SK-N-SH treated with all-trans-retinoic acid at 6 μM for 48 hours (cell line): ENCODE results near the gene SH3BGRL2.

Experiments used
- ATAC-seq: fragments of 200-7000 bp; cut with Tn5 transposase; 3 replicates; pipeline ENCODE4 v1.9.1; 2020; ENCODE audit warnings: mild to moderate bottlenecking, moderate library complexity
- ARNTL ChIP-seq: fragments of 450-650 bp; formaldehyde crosslinking; IDR thresholded peaks from 2 replicates; pipeline ENCODE4 v1.5.0; 2020; ENCODE audit warnings: low read depth, mild to moderate bottlenecking, moderate library complexity, borderline replicate concordance
- BACH2 ChIP-seq: fragments of 250-450 bp; sonication (Bioruptor Pico); IDR thresholded peaks from 2 replicates; pipeline ENCODE4 v1.9.0; 2021; ENCODE audit warnings: mild to moderate bottlenecking, borderline replicate concordance
- CSDC2 ChIP-seq: fragments of 250-450 bp; sonication (Bioruptor Pico); IDR thresholded peaks from 2 replicates; pipeline ENCODE4 v1.5.0; 2020; ENCODE audit warnings: mild to moderate bottlenecking, moderate library complexity
- CSRNP3 ChIP-seq: fragments of 250-450 bp; sonication (Bioruptor Pico); IDR thresholded peaks from 2 replicates; pipeline ENCODE4 v1.5.1; 2021; ENCODE audit warnings: mild to moderate bottlenecking, moderate library complexity
- ESRRG ChIP-seq: fragments of 250-450 bp; sonication (Bioruptor Pico); IDR thresholded peaks from 2 replicates; pipeline ENCODE4 v1.6.1; 2021; ENCODE audit warnings: mild to moderate bottlenecking
- GLIS3 ChIP-seq: fragments of 250-450 bp; sonication (Bioruptor Pico); IDR thresholded peaks from 2 replicates; pipeline ENCODE4 v1.5.0; 2020; ENCODE audit warnings: mild to moderate bottlenecking, moderate library complexity
- ISL1 ChIP-seq: fragments of 250-450 bp; sonication (Bioruptor Pico); IDR thresholded peaks from 2 replicates; pipeline ENCODE4 v2.1.2; 2022; ENCODE audit warnings: mild to moderate bottlenecking, moderate library complexity
- OSR1 ChIP-seq: fragments of 250-450 bp; sonication (Bioruptor Pico); IDR thresholded peaks from 2 replicates; pipeline ENCODE4 v1.8.0; 2022; ENCODE audit warnings: moderate library complexity, mild to moderate bottlenecking, inconsistent platforms
- POU6F1 ChIP-seq: fragments of 250-450 bp; sonication (Bioruptor Pico); IDR thresholded peaks from 2 replicates; pipeline ENCODE4 v1.8.0; 2021; ENCODE audit warnings: low read depth, mild to moderate bottlenecking, moderate library complexity, borderline replicate concordance
- PPARA ChIP-seq: fragments of 250-450 bp; sonication (Bioruptor Pico); IDR thresholded peaks from 2 replicates; pipeline ENCODE4 v1.5.0; 2020; ENCODE audit warnings: mild to moderate bottlenecking, borderline replicate concordance
- RARB ChIP-seq: fragments of 250-450 bp; sonication (Bioruptor Pico); IDR thresholded peaks from 2 replicates; pipeline ENCODE4 v1.8.0; 2021; ENCODE audit warnings: mild to moderate bottlenecking, moderate library complexity
- TCF4 ChIP-seq: fragments of 250-450 bp; sonication (Bioruptor Pico); IDR thresholded peaks from 2 replicates; pipeline ENCODE4 v1.8.0; 2021; ENCODE audit warnings: mild to moderate bottlenecking, moderate library complexity, borderline replicate concordance
- TOX ChIP-seq: fragments of 250-450 bp; sonication (Bioruptor Pico); IDR thresholded peaks from 2 replicates; pipeline ENCODE4 v1.8.0; 2021; ENCODE audit warnings: mild to moderate bottlenecking, moderate library complexity, borderline replicate concordance
- TSHZ2 ChIP-seq: fragments of 250-450 bp; sonication (Bioruptor Pico); IDR thresholded peaks from 2 replicates; pipeline ENCODE4 v1.5.0; 2020; ENCODE audit warnings: mild to moderate bottlenecking, moderate library complexity
- ZC3H10 ChIP-seq: fragments of 250-450 bp; sonication (Bioruptor Pico); IDR thresholded peaks from 2 replicates; pipeline ENCODE4 v1.5.1; 2021; ENCODE audit warnings: mild to moderate bottlenecking, moderate library complexity
- ZFP3 ChIP-seq: fragments of 250-450 bp; sonication (Bioruptor Pico); IDR thresholded peaks from 2 replicates; pipeline ENCODE4 v1.5.0; 2020; ENCODE audit warnings: mild to moderate bottlenecking, moderate library complexity
- ZNF70 ChIP-seq: fragments of 450-650 bp; formaldehyde crosslinking; IDR thresholded peaks from 2 replicates; pipeline ENCODE4 v1.5.0; 2020; ENCODE audit warnings: mild to moderate bottlenecking, moderate library complexity
- TF ChIP-seq, protein P1 (sequence below): fragments of 250-450 bp; sonication (Bioruptor Pico); IDR thresholded peaks from 2 replicates; pipeline ENCODE4 v1.5.1; 2020; ENCODE audit warnings: low read depth, mild to moderate bottlenecking, moderate library complexity
- TF ChIP-seq, protein P2 (sequence below): fragments of 250-450 bp; sonication (Bioruptor Pico); IDR thresholded peaks from 2 replicates; pipeline ENCODE4 v1.8.0; 2020; ENCODE audit warnings: mild to moderate bottlenecking, moderate library complexity, borderline replicate concordance

The SH3BGRL2 gene

DNA sequence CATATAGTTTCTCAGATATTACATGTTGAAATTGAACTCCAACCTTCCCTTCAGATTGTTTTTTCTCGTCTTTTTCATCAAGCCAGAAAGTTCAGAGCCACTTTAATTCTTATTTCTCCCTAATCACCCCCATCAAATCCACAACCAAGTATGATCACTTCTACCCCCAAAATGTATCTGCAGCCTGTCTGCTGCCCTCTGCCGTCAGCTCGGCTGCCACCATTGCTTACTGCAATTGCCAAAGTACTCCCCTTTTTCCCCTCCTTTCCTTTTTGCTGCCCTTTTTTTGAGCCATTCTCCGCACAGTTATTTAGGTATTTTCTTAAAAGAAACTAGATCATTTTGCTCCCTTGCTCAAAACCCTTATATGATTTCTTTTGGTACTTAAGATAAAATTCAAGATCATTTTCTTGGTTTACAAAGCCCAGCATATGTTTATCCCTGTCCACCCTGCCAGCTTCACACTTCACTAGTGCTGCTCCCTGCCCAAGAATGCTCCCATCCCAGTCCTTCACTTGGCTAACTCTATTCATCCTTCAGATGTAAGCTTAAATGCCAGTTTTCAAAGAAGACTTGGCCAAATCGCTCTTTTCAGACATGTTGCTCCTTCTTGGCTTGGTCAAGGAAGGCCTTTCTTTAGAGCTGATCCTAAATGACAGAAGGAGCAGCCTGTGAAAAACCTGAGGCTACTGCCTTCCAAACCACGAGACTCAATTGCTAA is 63.7 kb downstream of the SH3BGRL2 start:
- no peak for ATAC-seq
- TF ChIP-seq PPARA: no peak

DNA sequence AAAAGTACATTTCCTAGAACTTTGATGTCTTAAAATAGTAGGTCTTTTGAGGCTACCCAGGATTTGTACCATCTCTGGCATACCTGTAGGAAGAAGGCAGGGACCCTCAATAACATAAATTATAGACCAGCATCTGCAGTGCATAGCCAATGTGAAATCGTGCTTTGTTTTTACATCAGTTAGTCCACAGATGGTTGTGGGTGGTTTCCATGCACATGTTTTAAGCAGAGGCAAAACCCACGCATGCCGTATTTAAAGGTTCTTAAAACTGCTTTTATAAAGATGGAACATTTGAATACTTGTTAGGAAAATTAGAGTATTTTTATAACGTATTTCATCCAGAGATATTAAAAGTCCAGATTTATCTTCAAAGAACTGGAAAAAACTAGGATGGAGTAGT is 66.3 kb downstream of the SH3BGRL2 start:
- no peak for TF ChIP-seq TCF4 (CRISPR knock-in tag)
- no peak for TF ChIP-seq ZC3H10
- TF ChIP-seq POU6F1: no peak
- TF ChIP-seq CSRNP3 (CRISPR knock-in tag): no peak
- no peak for TF ChIP-seq TOX (CRISPR knock-in tag)
- no peak for TF ChIP-seq ESRRG (CRISPR knock-in tag)
- TF ChIP-seq, protein P1, sequence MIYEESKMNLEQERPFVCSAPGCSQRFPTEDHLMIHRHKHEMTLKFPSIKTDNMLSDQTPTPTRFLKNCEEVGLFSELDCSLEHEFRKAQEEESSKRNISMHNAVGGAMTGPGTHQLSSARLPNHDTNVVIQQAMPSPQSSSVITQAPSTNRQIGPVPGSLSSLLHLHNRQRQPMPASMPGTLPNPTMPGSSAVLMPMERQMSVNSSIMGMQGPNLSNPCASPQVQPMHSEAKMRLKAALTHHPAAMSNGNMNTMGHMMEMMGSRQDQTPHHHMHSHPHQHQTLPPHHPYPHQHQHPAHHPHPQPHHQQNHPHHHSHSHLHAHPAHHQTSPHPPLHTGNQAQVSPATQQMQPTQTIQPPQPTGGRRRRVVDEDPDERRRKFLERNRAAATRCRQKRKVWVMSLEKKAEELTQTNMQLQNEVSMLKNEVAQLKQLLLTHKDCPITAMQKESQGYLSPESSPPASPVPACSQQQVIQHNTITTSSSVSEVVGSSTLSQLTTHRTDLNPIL: no peak
- TF ChIP-seq PPARA: no peak
- no peak for TF ChIP-seq TSHZ2 (CRISPR knock-in tag)
- no peak for TF ChIP-seq RARB
- TF ChIP-seq ZFP3 (CRISPR knock-in tag): no peak
- TF ChIP-seq OSR1 (CRISPR knock-in tag): no peak
- no peak for ATAC-seq

- no peak for ATAC-seq
- TF ChIP-seq ARNTL (CRISPR knock-in tag) (no peak), ZC3H10 (no peak), TCF4 (CRISPR knock-in tag) (no peak), TOX (CRISPR knock-in tag) (no peak), CSRNP3 (CRISPR knock-in tag) (no peak), ISL1 (no peak), OSR1 (CRISPR knock-in tag) (no peak), ESRRG (CRISPR knock-in tag) (no peak), CSDC2 (CRISPR knock-in tag) (no peak), GLIS3 (CRISPR knock-in tag) (no peak)
- TF ChIP-seq, protein P1: no peak
Observed at GRCh38 chr6:79699606-79700005, 68.5 kb downstream of the SH3BGRL2 start.

DNA sequence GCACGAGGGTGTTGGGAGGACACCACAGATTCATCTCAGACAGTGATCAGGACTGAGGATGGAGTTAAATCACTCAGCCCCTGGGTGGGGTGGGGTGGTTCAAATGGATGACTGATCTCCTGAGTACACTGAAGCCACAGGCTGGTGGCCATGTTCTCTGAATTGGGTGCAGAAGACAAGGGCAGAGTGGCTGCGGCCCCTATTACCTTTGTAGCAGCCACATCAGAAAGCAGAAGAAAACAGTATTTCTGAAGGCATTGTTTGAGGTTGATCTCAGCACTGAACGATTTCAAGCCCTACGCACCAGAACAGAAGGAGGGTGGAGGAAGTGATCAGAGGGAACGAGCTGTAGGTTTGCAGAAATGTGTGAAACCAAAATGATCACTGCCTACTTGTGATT is 71.6 kb downstream of the SH3BGRL2 start:
- ATAC-seq: no peak
- TF ChIP-seq, protein P1: no peak
- no peak for TF ChIP-seq ZNF70
- TF ChIP-seq, protein P2, sequence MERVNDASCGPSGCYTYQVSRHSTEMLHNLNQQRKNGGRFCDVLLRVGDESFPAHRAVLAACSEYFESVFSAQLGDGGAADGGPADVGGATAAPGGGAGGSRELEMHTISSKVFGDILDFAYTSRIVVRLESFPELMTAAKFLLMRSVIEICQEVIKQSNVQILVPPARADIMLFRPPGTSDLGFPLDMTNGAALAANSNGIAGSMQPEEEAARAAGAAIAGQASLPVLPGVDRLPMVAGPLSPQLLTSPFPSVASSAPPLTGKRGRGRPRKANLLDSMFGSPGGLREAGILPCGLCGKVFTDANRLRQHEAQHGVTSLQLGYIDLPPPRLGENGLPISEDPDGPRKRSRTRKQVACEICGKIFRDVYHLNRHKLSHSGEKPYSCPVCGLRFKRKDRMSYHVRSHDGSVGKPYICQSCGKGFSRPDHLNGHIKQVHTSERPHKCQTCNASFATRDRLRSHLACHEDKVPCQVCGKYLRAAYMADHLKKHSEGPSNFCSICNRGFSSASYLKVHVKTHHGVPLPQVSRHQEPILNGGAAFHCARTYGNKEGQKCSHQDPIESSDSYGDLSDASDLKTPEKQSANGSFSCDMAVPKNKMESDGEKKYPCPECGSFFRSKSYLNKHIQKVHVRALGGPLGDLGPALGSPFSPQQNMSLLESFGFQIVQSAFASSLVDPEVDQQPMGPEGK (CRISPR knock-in tag): no peak
- no peak for TF ChIP-seq BACH2 (CRISPR knock-in tag)
- no peak for TF ChIP-seq TOX (CRISPR knock-in tag)
